Measurements from ENCODE around the gene OR2V1.
"Not testable (repeated sequence)": the region's sequence is repeated elsewhere in the genome, so short reads cannot be mapped to it uniquely, and the experiment has no call there.

OR2V1 gene

GRCh38 chr5:181109489-181110013 lies 21.4 kb downstream of the OR2V1 start:
- no peak for DNase-seq (ENCODE audit: low read depth)
- TF ChIP-seq CTCF (IDR thresholded peaks at IDR 0.05; ENCODE audit: insufficient read depth, low read depth, low read length, missing control alignments): no peak
- H3K4me3 ChIP-seq (ENCODE audit: low read depth, low read length): no peak overlapping the region

GRCh38 chr5:181108578-181109165 lies 22.3 kb downstream of the OR2V1 start:
- DNase-seq (ENCODE audit: low read depth): no peak
- TF ChIP-seq CTCF (IDR thresholded peaks at IDR 0.05; ENCODE audit: insufficient read depth, low read depth, low read length, missing control alignments): no peak
- no peak overlapping the region for H3K4me3 ChIP-seq (ENCODE audit: low read depth, low read length)

GRCh38 chr5:181107699-181108098 lies 23.3 kb downstream of the OR2V1 start:
- no peak for DNase-seq (ENCODE audit: low read depth)
- TF ChIP-seq CTCF (IDR thresholded peaks at IDR 0.05; ENCODE audit: insufficient read depth, low read depth, low read length, missing control alignments): no peak
- no peak overlapping the region for H3K4me3 ChIP-seq (ENCODE audit: low read depth, low read length)

GRCh38 chr5:181105391-181106025 lies 25.5 kb downstream of the OR2V1 start:
- no peak overlapping the region for H3K4me3 ChIP-seq (ENCODE audit: low read depth, low read length)
- TF ChIP-seq CTCF (IDR thresholded peaks at IDR 0.05; ENCODE audit: insufficient read depth, low read depth, low read length, missing control alignments): no peak
- DNase-seq (ENCODE audit: low read depth): no peak

- not testable (repeated sequence) for H3K4me3 ChIP-seq (ENCODE audit: low read depth, low read length); DNase-seq (ENCODE audit: low read depth)
Measured at GRCh38 chr5:181104606-181105390, 26.2 kb downstream of the OR2V1 start.

GRCh38 chr5:181104259-181104568 lies 26.8 kb downstream of the OR2V1 start:
- not testable (repeated sequence) for H3K4me3 ChIP-seq (ENCODE audit: low read depth, low read length); DNase-seq (ENCODE audit: low read depth)

GRCh38 chr5:181101930-181102674 lies 28.9 kb downstream of the OR2V1 start:
- not testable (repeated sequence) for DNase-seq (ENCODE audit: low read depth); H3K4me3 ChIP-seq (ENCODE audit: low read depth, low read length)

- not testable (repeated sequence) for H3K4me3 ChIP-seq (ENCODE audit: low read depth, low read length); DNase-seq (ENCODE audit: low read depth)
Measured at GRCh38 chr5:181101030-181101641, 29.8 kb downstream of the OR2V1 start.

Data from GM12865 (cell line).